KMS-11 (cell line): ENCODE results near the gene LRRC59.
"Not testable (repeated sequence)": the region's sequence is repeated elsewhere in the genome, so short reads cannot be mapped to it uniquely, and the experiment has no call there.

Experiments
- H2AFZ ChIP-seq: fragments of 200-600 bp; sonication (generic); 2 replicates; pipeline ENCODE4 v1.6.1; 2016; ENCODE audit warnings: antibody characterized with exemption, mixed run types, low read depth
- H3K27ac ChIP-seq: fragments of 200-600 bp; sonication (generic); 2 replicates; pipeline ENCODE4 v1.6.1; 2016; ENCODE audit warnings: mild to moderate bottlenecking, mixed run types
- H3K27me3 ChIP-seq: fragments of 200-600 bp; sonication (generic); 2 replicates; pipeline ENCODE4 v1.6.1; 2017; ENCODE audit warnings: mild to moderate bottlenecking, low read depth, mixed run types, moderate library complexity; ENCODE audit not compliant: insufficient read depth
- H3K36me3 ChIP-seq: fragments of 200-600 bp; sonication (generic); 2 replicates; pipeline ENCODE4 v1.6.1; 2017; ENCODE audit warnings: mild to moderate bottlenecking, mixed run types; ENCODE audit not compliant: insufficient read depth
- H3K4me1 ChIP-seq: fragments of 200-600 bp; sonication (generic); 2 replicates; pipeline ENCODE4 v1.6.1; 2016; ENCODE audit warnings: mild to moderate bottlenecking, low read depth, mixed run types; ENCODE audit not compliant: poor library complexity, severe bottlenecking
- H3K4me2 ChIP-seq: fragments of 200-600 bp; sonication (generic); 2 replicates; pipeline ENCODE4 v1.7.0; 2016; ENCODE audit warnings: mild to moderate bottlenecking, mixed run types
- H3K4me3 ChIP-seq: fragments of 200-600 bp; sonication (generic); IDR thresholded peaks from 2 replicates; pipeline ENCODE4 v1.6.1; 2017; ENCODE audit warnings: low read depth, low read length, mixed read lengths; ENCODE audit not compliant: insufficient read depth
- H3K79me2 ChIP-seq: fragments of 200-600 bp; sonication (generic); 2 replicates; pipeline ENCODE4 v1.6.1; 2016; ENCODE audit warnings: low read depth, mixed run types; ENCODE audit not compliant: insufficient read depth
- H3K9ac ChIP-seq: fragments of 200-600 bp; sonication (generic); 2 replicates; pipeline ENCODE4 v1.6.1; 2016; ENCODE audit warnings: mild to moderate bottlenecking, mixed run types
- H4K20me1 ChIP-seq: fragments of 200-600 bp; sonication (generic); 2 replicates; pipeline ENCODE4 v1.6.1; 2016; ENCODE audit warnings: mild to moderate bottlenecking, mixed run types; ENCODE audit not compliant: insufficient read depth
- CTCF ChIP-seq: fragments of 200-600 bp; sonication (generic); conservative IDR thresholded peaks from 2 replicates; pipeline ENCODE4 v1.6.1; 2017; ENCODE audit warnings: low read depth, mild to moderate bottlenecking, antibody characterized with exemption, low read length, moderate library complexity, mixed read lengths

The LRRC59 gene

GRCh38 chr17:50432125-50432762, 34.9 kb upstream of the LRRC59 start:
- Histone ChIP-seq H3K9ac (no peak overlapping the region), H3K27me3 (no peaks in the 10 kb centered on the region), H3K36me3 (no peaks in the 10 kb centered on the region), H3K27ac (no peak overlapping the region), H3K4me3 (no peak overlapping the region), H3K79me2 (no peaks in the 10 kb centered on the region), H2AFZ (no peak overlapping the region), H3K4me1 (peaks cover 8% of the 10 kb centered on the region), H4K20me1 (no peaks in the 10 kb centered on the region), H3K4me2 (no peak overlapping the region)
- no peak for TF ChIP-seq CTCF

DNA sequence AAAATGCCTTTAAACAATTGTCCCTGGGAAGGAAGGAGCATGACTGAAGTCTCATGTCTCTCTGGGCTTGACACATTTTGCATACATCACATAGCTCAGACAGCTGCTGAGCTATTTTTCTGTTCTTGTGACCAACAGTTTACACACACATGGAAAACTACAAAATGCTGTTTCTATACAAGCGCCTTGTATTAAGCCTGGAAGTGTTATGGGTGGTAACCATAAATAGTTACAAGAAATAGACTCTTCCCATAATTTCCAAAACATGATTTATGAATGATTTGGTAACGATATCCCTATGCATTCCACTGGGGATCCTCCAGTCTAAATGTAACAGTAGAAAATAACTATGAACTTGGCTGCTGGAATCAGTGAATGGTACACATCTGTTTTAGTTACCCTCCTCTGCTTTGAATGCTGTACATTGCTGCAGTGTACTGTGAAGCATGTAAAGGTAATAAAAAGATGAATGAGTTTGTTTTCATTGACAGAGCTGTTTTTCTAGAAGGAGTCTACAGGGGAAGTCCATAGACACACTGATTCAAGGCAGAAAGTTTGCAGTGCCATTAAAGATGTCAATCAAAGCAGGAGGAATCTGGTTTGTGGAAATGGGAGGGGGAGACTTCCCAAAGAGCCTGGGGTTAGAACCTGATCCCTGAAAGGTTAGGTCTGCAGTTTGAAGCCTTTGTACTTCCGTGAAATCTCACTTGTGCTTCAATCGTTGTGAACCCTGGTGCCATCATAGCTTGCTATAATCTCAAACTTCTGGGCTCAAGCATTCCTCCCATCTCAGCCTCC, 33.7 kb upstream of the LRRC59 start:
- no peak overlapping the region for H3K9ac ChIP-seq
- H3K79me2 ChIP-seq = peaks cover 6% of the 10 kb centered on the region; the same call in 1 of the 2 replicates
- no peaks in the 10 kb centered on the region for H4K20me1 ChIP-seq
- no peak overlapping the region for H2AFZ ChIP-seq
- H3K4me2 ChIP-seq = no peak overlapping the region
- H3K4me3 ChIP-seq = no peak overlapping the region
- no peaks in the 10 kb centered on the region for H3K27me3 ChIP-seq
- TF ChIP-seq CTCF = no peak
- peaks cover 8% of the 10 kb centered on the region for H3K4me1 ChIP-seq
- no peaks in the 10 kb centered on the region for H3K36me3 ChIP-seq
- H3K27ac ChIP-seq = no peak overlapping the region

DNA sequence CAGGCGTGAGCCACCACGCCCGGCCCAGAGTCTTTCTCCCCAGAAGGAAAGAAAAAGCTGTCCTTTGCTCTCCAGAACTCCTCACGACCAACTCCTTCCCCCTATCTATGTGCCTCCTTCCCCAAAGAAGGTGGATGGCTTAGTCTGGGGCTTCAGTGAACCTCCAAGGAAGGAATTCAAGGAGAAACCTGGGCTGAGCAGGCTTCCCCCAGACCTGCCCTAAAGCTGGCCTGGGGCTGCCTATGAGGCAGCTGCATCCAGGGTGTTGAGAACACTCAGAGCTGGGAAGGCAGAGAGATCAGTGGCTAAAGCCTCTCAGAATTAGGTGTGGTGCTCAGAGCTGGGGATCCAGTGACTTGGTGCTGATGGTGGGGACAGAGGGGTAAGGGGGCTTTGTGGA, 32.5 kb upstream of the LRRC59 start:
- H3K9ac ChIP-seq = no peak overlapping the region
- no peak overlapping the region for H2AFZ ChIP-seq
- peaks cover 6% of the 10 kb centered on the region; the same call in 1 of the 2 replicates for H3K79me2 ChIP-seq
- H3K4me1 ChIP-seq = peaks cover 17% of the 10 kb centered on the region
- H4K20me1 ChIP-seq = no peaks in the 10 kb centered on the region
- H3K27me3 ChIP-seq = no peaks in the 10 kb centered on the region
- TF ChIP-seq CTCF = no peak
- no peak overlapping the region for H3K4me2 ChIP-seq
- no peak overlapping the region for H3K4me3 ChIP-seq
- H3K27ac ChIP-seq = no peak overlapping the region
- no peaks in the 10 kb centered on the region for H3K36me3 ChIP-seq

- H3K4me3 ChIP-seq = no peak overlapping the region
- TF ChIP-seq CTCF = no peak
- no peak overlapping the region for H3K9ac ChIP-seq
- H3K36me3 ChIP-seq = no peaks in the 10 kb centered on the region
- peaks cover 6% of the 10 kb centered on the region; the same call in 1 of the 2 replicates for H3K79me2 ChIP-seq
- peaks cover 17% of the 10 kb centered on the region for H3K4me1 ChIP-seq
- no peak overlapping the region for H2AFZ ChIP-seq
- no peaks in the 10 kb centered on the region for H4K20me1 ChIP-seq
- no peak overlapping the region for H3K27ac ChIP-seq
- H3K4me2 ChIP-seq = no peak overlapping the region
- H3K27me3 ChIP-seq = no peaks in the 10 kb centered on the region
These were observed 31.6 kb upstream of the LRRC59 start for GRCh38 chr17:50428831-50429424.

GRCh38 chr17:50428126-50428525, 30.8 kb upstream of the LRRC59 start:
- H3K79me2 ChIP-seq, H3K36me3 ChIP-seq, H2AFZ ChIP-seq, H3K4me3 ChIP-seq, H3K27me3 ChIP-seq, H4K20me1 ChIP-seq: not testable (repeated sequence)
- H3K27ac ChIP-seq = peak overlapping the region; percentile 41; the same call in 1 of the 2 replicates
- peak overlapping the region; percentile 53 for H3K4me2 ChIP-seq
- peak overlapping the region; percentile 65; the same call in 1 of the 2 replicates for H3K9ac ChIP-seq
- peaks cover 21% of the 10 kb centered on the region for H3K4me1 ChIP-seq
